GM18870 (cell line): Measurements from ENCODE around the gene PAGE4.

Experiments used
- ATAC-seq: cut with Tn5 transposase; IDR thresholded peaks from one replicate; pipeline ENCODE4 v1.9.1; 2021; ENCODE audit warnings: moderate library complexity; ENCODE audit not compliant: unreplicated experiment

Gene PAGE4, protein sequence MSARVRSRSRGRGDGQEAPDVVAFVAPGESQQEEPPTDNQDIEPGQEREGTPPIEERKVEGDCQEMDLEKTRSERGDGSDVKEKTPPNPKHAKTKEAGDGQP

DNA sequence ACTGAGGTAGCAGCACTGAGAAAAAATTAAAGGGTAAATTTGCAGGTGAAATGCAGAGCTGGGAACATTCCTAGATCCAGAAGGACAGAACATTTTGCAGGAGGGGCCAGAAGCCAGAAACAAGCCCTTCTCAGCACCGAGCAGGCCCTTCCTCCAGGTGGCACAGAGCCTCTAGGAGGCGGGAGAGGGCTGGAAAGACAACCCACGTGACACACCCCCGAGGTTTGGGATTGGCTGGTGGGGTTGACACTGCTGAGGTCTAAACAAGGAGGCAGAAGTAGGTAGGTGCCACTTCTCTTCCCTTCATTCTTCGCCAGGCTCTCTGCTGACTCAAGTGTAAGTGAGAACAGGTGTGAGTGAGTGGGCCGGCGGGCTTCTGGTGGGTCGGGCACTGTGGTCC is at the start of gene PAGE4:
Gene PAGE4 (plus strand): TSS at position 288 of the 400 bp plus-strand sequence. CDS start 1,126 bp downstream, outside the sequence.
- ATAC-seq = no peak

- ATAC-seq = no peak
Measured at GRCh38 chrX:49784747-49785280, 44.3 kb upstream of the PAGE4 start.

- ATAC-seq = no peak
Measured at GRCh38 chrX:49792376-49792775, 36.7 kb upstream of the PAGE4 start.

DNA sequence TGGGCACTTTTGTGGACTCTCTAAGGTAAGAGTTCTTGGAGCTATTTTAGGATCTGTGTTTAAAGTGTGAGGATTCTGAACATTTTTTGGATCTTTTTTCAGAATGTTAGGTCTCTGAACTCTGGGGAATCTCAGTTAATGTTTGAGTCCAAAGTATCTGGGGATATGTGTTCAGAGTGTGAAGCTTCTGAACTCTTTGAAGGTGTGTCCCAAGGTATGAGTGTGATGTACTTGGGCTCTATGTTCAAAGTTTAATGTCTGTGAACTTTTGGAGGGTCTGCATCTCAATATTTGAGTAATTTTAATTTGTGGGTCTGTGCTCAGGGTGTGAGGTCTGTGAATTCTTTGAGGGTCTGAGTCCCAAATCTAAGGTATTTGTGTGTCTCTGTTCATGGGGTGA is 35.4 kb upstream of the PAGE4 start:
- no peak for ATAC-seq

- no peak for ATAC-seq
Measured at GRCh38 chrX:49799828-49800227, 29.3 kb upstream of the PAGE4 start.

GRCh38 chrX:49809891-49810632 is 19.0 kb upstream of the PAGE4 start:
- ATAC-seq = no peak

DNA sequence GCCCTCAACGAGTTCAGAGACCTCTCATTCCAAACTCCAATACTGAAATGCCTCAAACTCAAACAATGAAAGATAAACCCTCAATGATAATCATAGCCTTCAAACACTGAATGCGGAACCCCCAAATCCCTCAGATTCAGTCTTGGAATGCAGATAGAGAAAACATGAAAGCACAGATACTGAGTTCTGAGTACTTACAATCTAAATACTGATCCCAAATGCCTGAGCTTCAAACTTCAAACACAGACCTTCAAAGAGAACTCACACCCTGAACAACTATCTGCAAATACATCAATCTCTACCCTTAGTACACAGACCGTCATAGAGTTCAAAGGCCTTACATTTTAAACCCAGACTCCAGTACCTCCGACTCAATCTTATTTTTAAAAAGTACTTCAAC is 16.9 kb upstream of the PAGE4 start:
- no peak for ATAC-seq

DNA sequence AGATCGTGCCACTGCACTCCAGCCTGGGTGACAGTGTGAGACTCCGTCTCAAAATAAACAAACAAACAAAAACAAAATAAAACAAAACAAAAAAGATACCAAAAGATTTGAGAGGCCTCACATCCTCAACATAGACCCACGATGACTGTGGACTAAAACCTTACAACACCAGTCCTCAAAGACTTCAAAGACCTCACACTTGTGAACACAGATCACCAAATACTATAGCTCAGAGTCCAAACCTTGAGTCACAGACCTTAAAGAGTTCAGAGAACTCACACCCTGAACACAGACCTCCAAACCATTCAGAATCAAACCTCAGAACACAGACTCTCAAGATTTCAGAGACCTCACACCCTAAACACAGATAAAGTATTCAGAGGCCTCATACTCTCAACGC is 12.7 kb upstream of the PAGE4 start:
- no peak for ATAC-seq

GRCh38 chrX:49838374-49838773 is 9.3 kb downstream of the PAGE4 start:
- peak; percentile 63 for ATAC-seq

DNA sequence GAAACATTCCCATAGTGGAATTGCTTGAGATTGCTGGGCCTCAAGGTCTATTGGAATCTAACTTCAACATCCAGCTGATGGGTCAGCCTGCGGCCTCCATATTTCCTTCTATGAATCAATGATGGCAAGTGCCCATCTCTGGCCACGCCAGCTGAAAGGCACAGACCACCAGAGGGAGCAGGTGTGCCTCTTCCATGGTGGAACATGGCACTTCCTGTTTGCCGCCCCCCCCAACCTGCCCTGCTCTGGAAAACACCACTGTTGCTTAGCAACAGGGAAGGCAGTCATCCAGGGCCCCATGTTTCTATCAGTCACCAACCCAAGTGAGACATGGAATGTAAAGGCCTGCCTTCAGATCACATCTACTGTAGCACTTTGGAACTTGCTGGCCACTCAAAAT is 11.6 kb downstream of the PAGE4 start:
- peak; percentile 42 for ATAC-seq

DNA sequence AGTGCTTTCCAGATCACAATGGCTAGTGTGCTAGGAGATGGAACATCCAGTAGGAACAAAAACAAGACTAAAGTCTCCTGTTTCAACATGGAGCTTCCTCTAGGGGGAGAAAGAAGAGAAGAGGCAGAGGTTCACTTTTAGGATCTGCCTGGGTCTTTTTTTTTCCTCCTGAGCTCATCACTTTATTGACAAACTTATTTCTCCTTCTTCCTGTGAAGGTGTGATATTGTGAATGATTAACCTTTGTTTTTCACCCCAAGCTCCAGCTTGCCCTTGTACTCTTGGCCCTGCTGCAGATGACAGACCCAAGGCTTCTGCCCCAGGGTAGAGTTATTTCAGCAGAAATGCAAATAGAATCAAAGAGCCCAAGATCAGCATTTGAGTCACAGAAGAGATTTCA is 13.5 kb downstream of the PAGE4 start:
- no peak for ATAC-seq

GRCh38 chrX:49844611-49845010 is 15.5 kb downstream of the PAGE4 start:
- ATAC-seq = no peak

- no peak for ATAC-seq
Measured at GRCh38 chrX:49845701-49846403, 16.7 kb downstream of the PAGE4 start.

- ATAC-seq = no peak
Measured at GRCh38 chrX:49846522-49846921, 17.4 kb downstream of the PAGE4 start.

- no peak for ATAC-seq
Measured at GRCh38 chrX:49848275-49848674, 19.2 kb downstream of the PAGE4 start.

DNA sequence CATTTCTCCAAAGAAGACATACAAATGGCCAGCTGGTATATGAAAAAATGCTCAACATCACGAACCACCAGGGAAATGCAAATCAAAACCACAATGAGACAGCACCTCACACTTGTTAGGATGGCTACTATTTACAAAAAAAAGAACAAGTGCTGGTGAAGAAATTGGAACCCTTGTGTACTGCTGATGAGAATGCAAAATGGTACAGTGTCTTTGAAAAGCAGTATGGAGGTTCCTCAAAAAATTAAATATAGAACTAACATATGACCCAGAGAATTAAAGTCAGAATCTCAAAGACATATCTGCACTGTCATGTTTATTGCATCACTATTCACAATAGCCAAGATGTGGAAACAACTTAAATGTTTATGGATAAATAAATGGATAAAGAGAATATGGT is 20.9 kb downstream of the PAGE4 start:
- ATAC-seq = no peak

- ATAC-seq = no peak
Measured at GRCh38 chrX:49853661-49854060, 24.6 kb downstream of the PAGE4 start.

GRCh38 chrX:49856819-49857218 is 27.7 kb downstream of the PAGE4 start:
- no peak for ATAC-seq

GRCh38 chrX:49858341-49858740 is 29.2 kb downstream of the PAGE4 start:
- ATAC-seq = no peak

GRCh38 chrX:49859491-49859890 is 30.4 kb downstream of the PAGE4 start:
- no peak for ATAC-seq

GRCh38 chrX:49860867-49861535 is 31.9 kb downstream of the PAGE4 start:
- no peak for ATAC-seq
